Measurements from ENCODE around the gene OR4F17.
"Not testable (repeated sequence)": the region's sequence is repeated elsewhere in the genome, so short reads cannot be mapped to it uniquely, and the experiment has no call there.

The OR4F17 gene, protein sequence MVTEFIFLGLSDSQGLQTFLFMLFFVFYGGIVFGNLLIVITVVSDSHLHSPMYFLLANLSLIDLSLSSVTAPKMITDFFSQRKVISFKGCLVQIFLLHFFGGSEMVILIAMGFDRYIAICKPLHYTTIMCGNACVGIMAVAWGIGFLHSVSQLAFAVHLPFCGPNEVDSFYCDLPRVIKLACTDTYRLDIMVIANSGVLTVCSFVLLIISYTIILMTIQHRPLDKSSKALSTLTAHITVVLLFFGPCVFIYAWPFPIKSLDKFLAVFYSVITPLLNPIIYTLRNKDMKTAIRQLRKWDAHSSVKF

DNA sequence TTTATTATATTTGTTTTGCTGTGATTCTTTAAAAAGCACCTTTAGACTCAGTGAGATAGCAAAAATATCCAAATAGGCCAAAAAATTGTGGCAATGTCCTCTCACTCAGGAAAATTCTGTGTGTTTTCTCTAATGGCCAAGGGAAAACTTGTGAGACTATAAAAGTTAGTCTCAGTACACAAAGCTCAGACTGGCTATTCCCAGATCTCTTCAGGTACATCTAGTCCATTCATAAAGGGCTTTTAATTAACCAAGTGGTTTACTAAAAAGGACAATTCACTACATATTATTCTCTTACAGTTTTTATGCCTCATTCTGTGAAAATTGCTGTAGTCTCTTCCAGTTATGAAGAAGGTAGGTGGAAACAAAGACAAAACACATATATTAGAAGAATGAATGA is at the start of gene OR4F17:
OR4F17 (plus strand) TSS at position 301 of the 400 bp plus-strand sequence. CDS start 3,575 bp downstream, outside the sequence.
- not testable (repeated sequence) for DNase-seq

DNA sequence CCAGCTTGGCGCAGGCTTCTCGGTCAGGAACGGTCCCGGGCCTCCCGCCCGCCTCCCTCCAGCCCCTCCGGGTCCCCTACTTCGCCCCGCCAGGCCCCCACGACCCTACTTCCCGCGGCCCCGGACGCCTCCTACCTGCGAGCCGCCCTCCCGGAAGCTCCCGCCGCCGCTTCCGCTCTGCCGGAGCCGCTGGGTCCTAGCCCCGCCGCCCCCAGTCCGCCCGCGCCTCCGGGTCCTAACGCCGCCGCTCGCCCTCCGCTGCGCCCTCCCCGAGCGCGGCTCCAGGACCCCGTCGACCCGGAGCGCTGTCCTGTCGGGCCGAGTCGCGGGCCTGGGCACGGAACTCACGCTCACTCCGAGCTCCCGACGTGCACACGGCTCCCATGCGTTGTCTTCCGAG is 36.1 kb upstream of the OR4F17 start:
- DNase-seq: not testable (repeated sequence)

DNA sequence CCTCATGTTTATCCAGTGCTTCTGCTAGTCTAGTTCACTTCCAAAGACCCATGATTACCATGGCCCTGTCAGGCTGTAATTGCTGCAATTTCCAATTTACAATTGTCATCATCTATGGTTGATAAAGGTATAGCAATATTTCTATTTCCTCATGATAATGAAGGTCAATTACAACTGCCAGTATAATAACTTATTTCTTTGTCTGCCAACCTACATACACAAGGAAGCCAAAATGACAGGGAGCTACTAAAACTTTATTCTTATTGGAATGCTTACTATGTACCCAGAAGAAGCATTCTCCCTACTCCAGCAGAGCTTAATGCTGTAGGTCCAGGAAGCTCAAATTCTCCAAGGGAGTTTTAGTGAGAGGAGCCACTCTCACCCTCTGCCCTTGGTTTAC is 24.0 kb upstream of the OR4F17 start:
- not testable (repeated sequence) for DNase-seq

DNA sequence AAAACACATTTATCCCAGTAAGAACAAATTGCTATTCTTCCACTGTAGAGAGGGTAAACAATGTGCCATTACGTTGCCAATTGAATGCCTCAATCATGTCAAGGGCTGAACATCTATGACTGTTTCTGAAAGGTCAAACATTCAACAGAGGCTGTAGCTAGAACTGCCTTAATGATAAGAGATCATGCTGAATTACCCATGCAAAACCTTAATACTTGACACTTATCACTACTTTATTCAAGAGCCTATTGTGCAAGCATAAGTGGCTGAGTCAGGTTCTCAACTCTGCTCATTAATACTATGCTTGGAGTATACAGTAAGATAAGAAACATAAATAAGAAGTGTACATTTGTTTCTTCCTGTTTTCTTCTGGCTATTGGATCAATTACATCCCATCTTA is 23.3 kb upstream of the OR4F17 start:
- DNase-seq: not testable (repeated sequence)

DNA sequence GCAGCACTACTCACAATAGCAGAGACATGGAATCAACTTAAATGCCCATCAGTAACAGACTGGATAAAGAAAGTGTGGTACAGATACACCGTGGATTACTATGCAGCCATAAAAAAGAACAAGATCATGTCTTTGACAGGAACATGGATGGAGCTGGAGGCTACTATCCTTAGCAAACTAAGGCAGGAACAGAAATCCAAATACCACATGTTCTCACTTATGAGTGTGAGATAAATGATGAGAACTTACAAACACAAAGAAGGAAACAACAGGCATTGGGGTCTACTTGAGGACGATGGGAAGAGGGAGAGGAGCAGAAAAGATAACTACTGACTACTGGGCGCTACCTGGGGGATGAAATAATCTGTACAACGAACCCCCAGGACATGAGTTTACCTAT is 16.2 kb upstream of the OR4F17 start:
- DNase-seq: not testable (repeated sequence)

DNA sequence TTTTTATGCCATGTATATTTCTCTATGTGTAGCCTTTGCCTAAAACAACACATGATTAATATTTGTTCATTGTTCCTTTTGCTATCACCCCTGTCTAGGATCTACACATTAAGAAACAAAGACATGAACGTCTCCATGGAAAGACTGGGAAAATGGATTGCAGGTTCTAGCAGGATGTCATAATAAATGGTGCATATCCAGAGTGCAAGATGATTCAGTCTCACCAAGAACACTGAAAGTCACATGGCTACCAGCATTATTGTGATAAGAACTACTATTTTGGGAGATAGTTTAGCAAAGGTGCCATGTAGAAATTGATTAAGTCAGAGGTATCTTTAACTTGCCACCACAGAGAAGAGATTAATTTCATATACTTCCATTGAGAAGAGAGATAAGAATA is 12.1 kb upstream of the OR4F17 start:
- DNase-seq: not testable (repeated sequence)

DNA sequence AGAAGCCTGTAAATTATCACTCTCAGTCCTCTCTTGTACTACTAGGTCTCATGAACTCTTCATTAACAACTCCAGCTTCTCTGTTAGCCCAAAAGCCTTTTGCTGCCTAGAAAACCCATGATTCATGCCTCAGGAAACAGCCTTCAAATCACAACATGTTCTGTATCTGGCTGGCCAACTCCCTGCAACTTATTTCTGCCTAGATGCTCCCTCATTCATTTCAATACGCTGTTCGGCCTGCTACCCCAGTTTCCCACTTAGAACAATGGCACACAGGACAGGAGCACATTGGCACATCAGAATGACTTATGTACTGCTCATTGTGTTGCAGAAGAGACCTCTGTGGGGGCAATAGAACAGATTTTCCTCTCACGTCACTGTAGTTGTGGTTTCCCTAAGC is 9.3 kb upstream of the OR4F17 start:
- not testable (repeated sequence) for DNase-seq

DNA sequence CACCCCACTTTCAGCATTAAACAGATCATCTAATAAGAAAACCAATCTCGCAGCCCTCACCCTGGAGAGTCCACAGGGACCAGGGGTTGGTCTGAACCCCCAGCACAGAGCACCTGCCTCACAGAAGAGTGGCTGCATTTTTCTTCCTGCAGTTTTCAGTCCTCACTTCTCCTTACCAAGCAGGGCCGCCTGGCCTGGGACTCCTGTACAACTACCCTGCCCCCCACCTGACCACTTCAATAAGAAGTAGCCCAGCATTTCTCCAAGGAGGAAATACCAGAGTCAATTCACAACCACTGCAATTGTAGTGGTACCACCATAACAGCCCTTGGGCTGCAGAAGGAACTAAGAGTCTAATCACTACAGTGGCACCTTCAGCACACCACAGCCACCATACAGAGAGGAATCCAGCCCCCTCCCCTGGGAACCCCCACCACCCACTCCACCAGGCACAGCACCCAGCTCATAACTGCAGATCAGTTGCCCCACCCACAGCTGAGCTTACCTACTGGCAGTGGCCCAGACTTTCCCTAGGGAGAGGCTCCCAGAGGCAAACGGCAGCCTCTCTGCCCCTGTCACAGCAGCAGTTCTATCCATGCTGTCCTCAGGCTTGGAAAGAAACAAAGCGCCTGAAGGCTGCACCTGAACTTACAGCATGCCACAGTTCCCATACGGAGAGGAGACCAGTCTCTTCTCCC is 13.7 kb downstream of the OR4F17 start:
- DNase-seq: not testable (repeated sequence)

Measured in NCI-H1694 treated with DMSO at 0.1 percent for 48 hours (cell line).